GM19452 (cell line): ENCODE measurements around the gene USP2.

Experiments
- ATAC-seq: cut with Tn5 transposase; IDR thresholded peaks from one replicate; pipeline ENCODE4 v1.9.1; 2021; ENCODE audit not compliant: unreplicated experiment

Gene USP2

GRCh38 chr11:119363851-119364590 is 17.5 kb downstream of the USP2 start:
- ATAC-seq, result no peak

GRCh38 chr11:119363081-119363850 is 18.2 kb downstream of the USP2 start:
- ATAC-seq, result no peak

GRCh38 chr11:119362741-119363080 is 18.8 kb downstream of the USP2 start:
- ATAC-seq, result no peak

GRCh38 chr11:119361941-119362725 is 19.4 kb downstream of the USP2 start:
- no peak for ATAC-seq

- ATAC-seq, result no peak
These were observed 20.3 kb downstream of the USP2 start for GRCh38 chr11:119361056-119361787.

- ATAC-seq, result no peak
These were observed 21.9 kb downstream of the USP2 start for GRCh38 chr11:119359365-119360214.

- ATAC-seq, result no peak
These were observed 24.4 kb downstream of the USP2 start for GRCh38 chr11:119357074-119357473.

GRCh38 chr11:119356349-119357031 is 25.0 kb downstream of the USP2 start:
- ATAC-seq, result no peak

GRCh38 chr11:119355091-119355843 is 26.2 kb downstream of the USP2 start:
- ATAC-seq, result no peak

- ATAC-seq, result no peak
These were observed 28.6 kb downstream of the USP2 start for GRCh38 chr11:119352857-119353260.

GRCh38 chr11:119351232-119351631 is 30.3 kb downstream of the USP2 start:
- no peak for ATAC-seq

GRCh38 chr11:119350302-119350701 is 31.2 kb downstream of the USP2 start:
- ATAC-seq, result no peak

- no peak for ATAC-seq
These were observed 33.4 kb downstream of the USP2 start for GRCh38 chr11:119347940-119348605.

GRCh38 chr11:119347242-119347641 is 34.2 kb downstream of the USP2 start:
- no peak for ATAC-seq

- ATAC-seq, result no peak
These were observed 34.9 kb downstream of the USP2 start, which contains the start of gene MFRP for GRCh38 chr11:119346605-119347004. Gene MFRP (minus strand): TSS chr11:119346705. CDS start chr11:119346513, 192 bp downstream.

GRCh38 chr11:119345685-119346084 is 35.8 kb downstream of the USP2 start:
- ATAC-seq, result no peak

- ATAC-seq, result no peak
These were observed 37.0 kb downstream of the USP2 start for GRCh38 chr11:119344291-119345010.

GRCh38 chr11:119343726-119344125 is 37.8 kb downstream of the USP2 start:
- ATAC-seq, result no peak
